H1 (cell line): Measurements from ENCODE around the gene SLIT3. TPM values are rescaled to one million over a fixed set of nuclear protein-coding genes. Genes with fewer than 3 reads are reported as not detected.

Experiments used
- CTCF ChIA-PET: fragments of 300-600 bp; sonication (Branson Sonifier 250); formaldehyde crosslinking; loops from one replicate; lab custom pipeline; 2021; ENCODE audit not compliant: partially characterized antibody; lab: Charles Lee
- POLR2A ChIA-PET: fragments of 300-600 bp; sonication (Branson Sonifier 250); formaldehyde crosslinking; loops from one replicate; lab custom pipeline; 2021; ENCODE audit warnings: inconsistent platforms; ENCODE audit not compliant: partially characterized antibody; lab: Charles Lee
- DNase-seq, 2 experiments: peaks; one replicate each; pipeline versions ENCODE4 v3.0.0 to v3.0.0-alpha.2; 2010 to 2022; ENCODE audit warnings: low spot score in 2 of 2, low read depth in 1 of 2, mixed read lengths in 1 of 2
- FAIRE-seq: peaks from 2 replicates; lab custom pipeline; 2011; peaks lifted over from hg19 to GRCh38; lab: Jason Lieb, UNC
- H2AFZ ChIP-seq: 2 replicates; pipeline ENCODE4 v1.8.1; 2012; ENCODE audit warnings: low read length, inconsistent platforms
- H2AK5ac ChIP-seq: 2 replicates; pipeline ENCODE4 v1.6.1; 2013; ENCODE audit warnings: low read depth, low read length
- H2BK120ac ChIP-seq: replicated peaks from 2 replicates; pipeline ENCODE3; 2013; ENCODE audit warnings: low read depth, low read length, inconsistent platforms
- H2BK12ac ChIP-seq: 2 replicates; pipeline ENCODE4 v1.6.1; 2013; ENCODE audit warnings: low read depth, low read length
- H2BK15ac ChIP-seq: 2 replicates; pipeline ENCODE4 v1.6.1; 2013; ENCODE audit warnings: low read length
- H2BK20ac ChIP-seq: 2 replicates; pipeline ENCODE4 v1.6.1; 2013; ENCODE audit warnings: low read length
- H2BK5ac ChIP-seq: 2 replicates; pipeline ENCODE4 v1.6.1; 2013; ENCODE audit warnings: low read depth, low read length
- H3K14ac ChIP-seq: 2 replicates; pipeline ENCODE4 v1.6.1; 2013; ENCODE audit warnings: inconsistent platforms; ENCODE audit not compliant: insufficient read length
- H3K18ac ChIP-seq: 2 replicates; pipeline ENCODE4 v1.6.1; 2013; ENCODE audit warnings: low read length; ENCODE audit errors: extremely low read depth
- H3K23ac ChIP-seq: 2 replicates; pipeline ENCODE4 v1.6.1; 2013; ENCODE audit warnings: inconsistent platforms; ENCODE audit not compliant: insufficient read length
- H3K23me2 ChIP-seq: 2 replicates; pipeline ENCODE4 v1.6.1; 2013; ENCODE audit warnings: low read depth, low read length
- H3K27ac ChIP-seq: 2 replicates; pipeline ENCODE4 v1.6.1; 2011; ENCODE audit warnings: low read depth, low read length, inconsistent platforms
- H3K27me3 ChIP-seq, 4 experiments: replicated peaks in 1 of 4; 1 replicate in 1 of 4; 2 replicates in 3 of 4; pipeline versions ENCODE4 v1.6.1 to v1.8.1; 2011 to 2013; ENCODE audit warnings: low read length in 3 of 4, mild to moderate bottlenecking in 3 of 4, inconsistent platforms in 2 of 4, mixed read lengths in 2 of 4, moderate library complexity in 1 of 4; ENCODE audit not compliant: control insufficient read depth in 3 of 4, insufficient read depth in 3 of 4; ENCODE audit errors: extremely low read depth in 1 of 4
- H3K36me3 ChIP-seq, 4 experiments: 2 replicates each; pipeline versions ENCODE4 v1.6.1 to v1.8.1; 2011 to 2013; ENCODE audit warnings: mild to moderate bottlenecking in 4 of 4, low read length in 3 of 4, moderate library complexity in 2 of 4, control low read depth in 1 of 4, inconsistent platforms in 1 of 4; ENCODE audit not compliant: insufficient read depth in 4 of 4, control insufficient read depth in 2 of 4
- H3K4ac ChIP-seq: replicated peaks from 2 replicates; pipeline ENCODE3; 2013; ENCODE audit warnings: low read length, low read depth, mixed read lengths, inconsistent platforms; ENCODE audit not compliant: insufficient read length
- H3K4me1 ChIP-seq, 4 experiments: replicated peaks in 1 of 4; 1 replicate in 1 of 4; 2 replicates in 3 of 4; pipeline versions ENCODE4 v1.6.1 to v1.8.1; 2011 to 2013; ENCODE audit warnings: low read length in 3 of 4, inconsistent platforms in 2 of 4, mixed read lengths in 1 of 4; ENCODE audit not compliant: insufficient read depth in 4 of 4, control insufficient read depth in 3 of 4
- H3K4me2 ChIP-seq, 2 experiments: 2 replicates each; pipeline versions ENCODE4 v1.6.1 to v1.8.1; 2011 to 2013; ENCODE audit warnings: low read depth in 2 of 2, low read length in 2 of 2, control low read depth in 1 of 2, inconsistent platforms in 1 of 2, mild to moderate bottlenecking in 1 of 2; ENCODE audit not compliant: insufficient read depth in 1 of 2
- H3K4me3 ChIP-seq, 4 experiments: fragments of 200-600, 300-600 bp in 1 of 4; sonication (generic), shearing (Covaris generic), sonication (Bioruptor Twin) in 1 of 4; 2 replicates each; pipeline versions ENCODE4 v1.5.1 to v1.8.1; 2011 to 2016; ENCODE audit warnings: low read length in 4 of 4, low read depth in 3 of 4, control low read depth in 2 of 4, inconsistent platforms in 2 of 4, mild to moderate bottlenecking in 2 of 4, mixed read lengths in 1 of 4, moderate library complexity in 1 of 4; ENCODE audit not compliant: insufficient read depth in 2 of 4; ENCODE audit errors: extremely low read depth in 1 of 4
- H3K56ac ChIP-seq: replicated peaks from 2 replicates; pipeline ENCODE3; 2013; ENCODE audit warnings: low read depth, mild to moderate bottlenecking, mixed read lengths, low read length, inconsistent platforms; ENCODE audit not compliant: insufficient read length
- H3K79me1 ChIP-seq: 2 replicates; pipeline ENCODE4 v1.6.1; 2013; ENCODE audit warnings: low read depth, low read length, control low read depth
- H3K79me2 ChIP-seq, 2 experiments: 2 replicates each; pipeline versions ENCODE4 v1.6.1 to v1.8.1; 2012 to 2013; ENCODE audit warnings: low read length in 2 of 2, mild to moderate bottlenecking in 2 of 2, inconsistent platforms in 1 of 2; ENCODE audit not compliant: insufficient read depth in 2 of 2, control insufficient read depth in 1 of 2
- H3K9ac ChIP-seq, 4 experiments: replicated peaks in 1 of 4; 1 replicate in 1 of 4; 2 replicates in 3 of 4; pipeline versions ENCODE4 v1.6.1 to v1.8.1; 2011 to 2013; ENCODE audit warnings: low read depth in 3 of 4, low read length in 3 of 4, control low read depth in 2 of 4, mild to moderate bottlenecking in 2 of 4, moderate library complexity in 2 of 4, inconsistent platforms in 1 of 4; ENCODE audit errors: extremely low read depth in 1 of 4
- H3K9me3 ChIP-seq, 2 experiments: 2 replicates each; pipeline versions ENCODE4 v1.6.1 to v1.8.1; 2012 to 2013; ENCODE audit warnings: mild to moderate bottlenecking in 2 of 2, moderate library complexity in 2 of 2, control low read depth in 1 of 2, inconsistent platforms in 1 of 2, low read depth in 1 of 2, low read length in 1 of 2, mixed read lengths in 1 of 2; ENCODE audit not compliant: insufficient read depth in 2 of 2
- H4K20me1 ChIP-seq, 2 experiments: replicated peaks in 1 of 2; 2 replicates each; pipeline versions ENCODE3 to v1.8.1; 2011 to 2013; ENCODE audit warnings: inconsistent platforms in 2 of 2, low read length in 2 of 2, mild to moderate bottlenecking in 1 of 2; ENCODE audit not compliant: insufficient read depth in 2 of 2, control insufficient read depth in 1 of 2
- H4K5ac ChIP-seq: 2 replicates; pipeline ENCODE4 v1.6.1; 2013; ENCODE audit warnings: low read length, low read depth, mixed read lengths, inconsistent platforms; ENCODE audit not compliant: insufficient read length
- H4K8ac ChIP-seq: 2 replicates; pipeline ENCODE4 v1.8.0; 2013; ENCODE audit warnings: mild to moderate bottlenecking, moderate library complexity, low read length, inconsistent platforms; ENCODE audit not compliant: insufficient read depth; ENCODE audit errors: extremely low read depth
- H4K91ac ChIP-seq: replicated peaks from 2 replicates; pipeline ENCODE3; 2013; ENCODE audit warnings: low read length, mixed read lengths, inconsistent platforms; ENCODE audit not compliant: insufficient read length
- BRCA1 ChIP-seq: IDR thresholded peaks from 2 replicates; pipeline ENCODE4 v1.6.1; 2012; ENCODE audit warnings: low read depth, low read length, improper control_type of control experiment
- CBX5 ChIP-seq: fragments of 300-800, 300-1000 bp; sonication (generic); IDR thresholded peaks from 2 replicates; pipeline ENCODE4 v1.7.1; 2016; ENCODE audit warnings: antibody characterized with exemption, low read length, low read depth
- FOSL1 ChIP-seq: IDR thresholded peaks from 2 replicates; pipeline ENCODE4 v1.6.1; 2011; ENCODE audit warnings: mild to moderate bottlenecking, low read depth, low read length, moderate library complexity; ENCODE audit not compliant: insufficient read depth
- GABPA ChIP-seq: IDR thresholded peaks from 2 replicates; pipeline ENCODE4 v1.6.1; 2011; ENCODE audit warnings: mild to moderate bottlenecking, low read length, moderate library complexity, borderline replicate concordance; ENCODE audit not compliant: insufficient read depth
- POLR2AphosphoS5 ChIP-seq: IDR thresholded peaks from 2 replicates; pipeline ENCODE4 v1.6.1; 2011; ENCODE audit warnings: low read depth, low read length
- RAD21 ChIP-seq, 2 experiments: IDR thresholded peaks in 1 of 2; conservative IDR thresholded peaks in 1 of 2; 2 replicates each; pipeline ENCODE4 v1.6.1; 2011; ENCODE audit warnings: low read depth in 2 of 2, low read length in 2 of 2, improper control_type of control experiment in 1 of 2, inconsistent platforms in 1 of 2, mild to moderate bottlenecking in 1 of 2, moderate library complexity in 1 of 2
- SP2 ChIP-seq: IDR thresholded peaks from 2 replicates; pipeline ENCODE4 v1.6.1; 2012; ENCODE audit warnings: mild to moderate bottlenecking, low read length, inconsistent platforms
- TAF1 ChIP-seq: IDR thresholded peaks from 2 replicates; pipeline ENCODE4 v1.6.1; 2011; ENCODE audit warnings: mild to moderate bottlenecking, low read depth, low read length
- TBP ChIP-seq: IDR thresholded peaks from 2 replicates; pipeline ENCODE4 v1.6.1; 2011; ENCODE audit warnings: low read depth, low read length, improper control_type of control experiment
- WGBS, 2 experiments: shearing (Covaris generic) in 1 of 2; methylation state at CpG; one replicate each; pipeline versions ENCODE4 v1.1.6 to v1.1.7; 2013 to 2015; ENCODE audit warnings: low lambda C conversion rate in 2 of 2, mixed read lengths in 2 of 2, inconsistent platforms in 1 of 2, low coverage in 1 of 2, missing lambda C conversion rate in 1 of 2; ENCODE audit not compliant: insufficient replicate concordance in 2 of 2, insufficient coverage in 1 of 2, insufficient read length in 1 of 2; ENCODE audit errors: extremely low coverage in 1 of 2, missing lambda C conversion rate in 1 of 2; 5-methylcytosine and 5-hydroxymethylcytosine counted together
- polyA plus RNA-seq, 7 experiments: library from polyadenylated mRNA; depleted of rRNA in 3 of 7; stranded (reverse) in 5 of 7; unstranded in 2 of 7; fragments of >200 nt in 5 of 7; fragments of 200-250 nt in 2 of 7; gene quantifications; 1 replicate in 5 of 7; 2 replicates in 1 of 7; 4 replicates in 1 of 7; pipeline versions ENCODE4 v1.2.1 to v1.2.3, GENCODE V29; 2011 to 2013; ENCODE audit warnings: missing spikeins in 2 of 7, mixed read lengths in 2 of 7
- total RNA-seq: library from RNA; stranded (reverse); fragmentation: NEBNext Ultra II Directional; extraction: Animal tissue kit (Norgen Biotek cat#: 25700); gene quantifications from 2 replicates; pipeline ENCODE4 v1.2.1, GENCODE V29; 2021
- TF ChIP-seq, protein P1 (sequence below): IDR thresholded peaks from 2 replicates; pipeline ENCODE4 v1.6.1; 2011; ENCODE audit warnings: low read depth, mild to moderate bottlenecking, low read length; ENCODE audit not compliant: insufficient read depth

SLIT3 gene
- total and polyA plus RNA-seq, 2 of the 8 experiments (the other 6 are each of a cell fraction or from before 2014, with no cell fraction given): 1.1 to 1.2 TPM

DNA sequence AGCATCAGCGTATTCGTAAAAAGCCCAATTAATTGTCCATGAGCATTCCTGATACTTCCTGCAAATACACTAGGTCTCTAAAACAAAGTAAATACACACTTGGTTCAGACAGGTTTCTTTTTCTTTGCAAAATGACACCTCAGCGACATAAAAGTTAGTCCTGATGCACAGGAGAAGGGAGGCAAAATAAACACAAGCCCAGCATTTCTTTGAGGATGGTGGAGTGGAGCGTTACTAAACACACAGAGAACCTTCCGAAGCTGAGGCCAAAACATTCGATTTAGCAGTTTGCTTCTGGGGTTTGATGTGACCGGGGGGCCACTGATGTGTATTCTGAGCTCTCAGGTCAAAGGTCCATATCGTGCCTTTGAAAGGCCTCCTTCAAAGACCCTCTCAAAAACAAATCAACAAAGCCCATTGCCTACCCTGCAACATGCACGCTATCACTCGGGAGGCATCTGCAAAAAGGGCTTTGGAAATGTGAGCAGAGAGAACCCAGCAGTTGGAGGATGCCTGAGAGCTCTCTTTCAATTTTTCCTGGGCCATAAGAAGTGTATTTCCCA is 453.3 kb downstream of the SLIT3 start:
- no peak for DNase-seq
- no peak overlapping the region for H2BK20ac ChIP-seq
- no peak overlapping the region for H2AK5ac ChIP-seq
- H2BK5ac ChIP-seq: no peak overlapping the region
- H2BK15ac ChIP-seq: no peak overlapping the region
- CTCF ChIA-PET: interaction anchor here (0.5 to 2.4 kb wide), 4 partner anchors 9 to 289 kb away, joined by 3 to 10 read pairs (median 3); no protein-coding TSS in a partner anchor
- no peak overlapping the region for H4K8ac ChIP-seq
- peaks cover 0 to 2% (median 0%) of the 10 kb centered on the region in 4 experiments; a peak in 1 of 7 replicates for H3K4me1 ChIP-seq
- no peak overlapping the region for H4K91ac ChIP-seq
- H3K56ac ChIP-seq: no peak overlapping the region
- no peaks in the 10 kb centered on the region for H4K20me1 ChIP-seq
- H2AFZ ChIP-seq: no peak overlapping the region
- H3K79me2 ChIP-seq: no peaks in the 10 kb centered on the region
- H3K4me2 ChIP-seq: no peak overlapping the region
- no peak overlapping the region for H3K9ac ChIP-seq
- TF ChIP-seq, protein P1, sequence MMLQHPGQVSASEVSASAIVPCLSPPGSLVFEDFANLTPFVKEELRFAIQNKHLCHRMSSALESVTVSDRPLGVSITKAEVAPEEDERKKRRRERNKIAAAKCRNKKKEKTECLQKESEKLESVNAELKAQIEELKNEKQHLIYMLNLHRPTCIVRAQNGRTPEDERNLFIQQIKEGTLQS: no peak
- TF ChIP-seq POLR2AphosphoS5: no peak
- TF ChIP-seq CBX5: no peak
- TF ChIP-seq BRCA1: no peak
- TF ChIP-seq SP2: no peak
- TF ChIP-seq RAD21 (IDR thresholded peaks at IDR 0.05 in 1 of 2, conservative IDR thresholded peaks at IDR 0.05 in 1 of 2; ENCODE audit: low read depth in 2 of 2, low read length in 2 of 2): no peak
- no peak for TF ChIP-seq TAF1
- TF ChIP-seq TBP: no peak
- no peak for TF ChIP-seq FOSL1
- TF ChIP-seq GABPA: no peak
- TF ChIP-seq, all 59 proteins: peak for 0
- no peak overlapping the region for H2BK120ac ChIP-seq
- POLR2A ChIA-PET: no interaction called here
- no peaks in the 10 kb centered on the region; a peak in 1 of 4 replicates for H3K9me3 ChIP-seq
- H3K14ac ChIP-seq: no peak overlapping the region
- no peak overlapping the region for H2BK12ac ChIP-seq
- H4K5ac ChIP-seq: no peak overlapping the region
- H3K27me3 ChIP-seq: no peaks in the 10 kb centered on the region; a peak in 1 of 7 replicates
- no peak overlapping the region for H3K4me3 ChIP-seq
- 87% methylated on average over 10 of the region's 10 CpGs; no CpG with 5 or more reads in 1 of the 2 experiments for WGBS, 2 experiments
- no peaks in the 10 kb centered on the region for H3K36me3 ChIP-seq
- no peaks in the 10 kb centered on the region for H3K23me2 ChIP-seq
- H3K23ac ChIP-seq: no peak overlapping the region
- H3K79me1 ChIP-seq: no peaks in the 10 kb centered on the region
- no peak for FAIRE-seq
- no peak overlapping the region for H3K4ac ChIP-seq
- H3K27ac ChIP-seq: no peak overlapping the region
- no peak overlapping the region for H3K18ac ChIP-seq
